Kidney glomerular epithelial cell (primary cell): ENCODE results near the gene HMCES.
"Not testable (repeated sequence)": the region's sequence is repeated elsewhere in the genome, so short reads cannot be mapped to it uniquely, and the experiment has no call there.

Source experiments
- DNase-seq: peaks from one replicate; lab custom pipeline; 2025; lab: John Stamatoyannopoulos, UW

The HMCES gene

GRCh38 chr3:129348734-129349133, 70.1 kb downstream of the HMCES start:
- no peak for DNase-seq

GRCh38 chr3:129349169-129349568, 70.5 kb downstream of the HMCES start:
- DNase-seq, result not testable (repeated sequence)

GRCh38 chr3:129349791-129350190, 71.1 kb downstream of the HMCES start:
- no peak for DNase-seq

GRCh38 chr3:129352045-129352444, 73.4 kb downstream of the HMCES start:
- DNase-seq, result no peak

- DNase-seq, result no peak
Measured at GRCh38 chr3:129352650-129353588, 74.2 kb downstream of the HMCES start.

- DNase-seq, result no peak
Measured at GRCh38 chr3:129353589-129353941, 74.9 kb downstream of the HMCES start.
